ENCODE results near the gene JAM3. TPM values are rescaled to one million over a fixed set of nuclear protein-coding genes. Genes with fewer than 3 reads are reported as not detected.

JAM3 gene
- total RNA-seq, 1 experiment from 2014 or later, result 1.5 TPM

DNA sequence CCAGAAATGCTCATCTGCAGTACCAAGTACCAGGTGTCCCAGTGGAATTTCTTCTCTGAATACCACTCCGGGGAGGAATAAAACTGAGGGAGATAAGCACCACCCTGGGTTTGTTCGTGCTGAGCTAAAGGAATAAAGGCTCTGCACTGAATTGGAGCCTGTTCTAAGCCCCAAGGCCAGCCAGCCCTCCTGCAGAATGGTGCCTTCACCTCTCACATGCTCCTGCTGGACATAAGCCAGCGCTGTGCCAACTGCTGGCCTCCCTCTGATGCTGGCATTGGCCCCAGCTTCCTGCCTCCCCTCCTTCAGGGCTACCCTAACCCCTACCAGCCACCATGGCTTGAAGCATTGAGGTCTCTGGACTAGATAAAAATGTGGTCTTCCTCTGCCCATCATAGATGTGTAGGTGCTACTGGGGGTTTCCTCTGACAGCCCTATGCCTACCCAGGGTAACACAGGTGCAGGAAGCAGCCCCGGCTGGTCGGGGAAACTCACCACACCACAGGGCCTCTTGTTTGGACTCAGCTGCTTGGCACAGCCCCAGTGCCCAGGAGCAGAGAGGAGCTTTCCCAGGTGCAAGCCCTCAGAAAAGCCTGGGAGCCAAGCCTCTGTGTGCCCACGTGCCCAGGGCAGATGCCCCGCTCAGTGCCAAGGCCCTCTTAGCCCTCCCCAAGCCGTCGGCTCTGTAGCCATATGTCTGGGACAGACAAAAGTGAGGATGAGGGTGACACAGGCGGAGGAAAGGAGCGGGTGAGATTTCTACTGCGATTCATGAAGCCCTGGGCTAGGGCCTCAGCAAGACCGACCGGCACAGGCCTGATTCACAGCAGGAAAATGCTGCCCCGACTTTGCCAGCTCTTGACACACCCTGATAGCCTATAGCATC is 34.1 kb upstream of the JAM3 start:
- no peak for DNase-seq
- no peak overlapping the region for H3K4me3 ChIP-seq (ENCODE audit: low read depth, low read length)
- intact Hi-C loops (cut with micrococcal nuclease; ENCODE audit: unreplicated experiment), result no loop called here
- H3K27me3 Mint-ChIP-seq (ENCODE audit: insufficient read depth, unreplicated experiment), result peaks cover 17% of the 10 kb centered on the region
- no peaks in the 10 kb centered on the region; the same call in 1 of the 2 replicates for H3K27me3 ChIP-seq (replicated peaks; ENCODE audit: control insufficient read depth, insufficient read depth, low read length)
- H3K4me1 Mint-ChIP-seq (ENCODE audit: low read depth, unreplicated experiment), result no peaks in the 10 kb centered on the region
- BruUV-seq (replicated peaks), result no TSS peak
- H3K4me1 ChIP-seq, result 0 out of 2 replicates have a peak, but pooled peaks cover 3% of the 10 kb centered on the region
- CTCF ChIA-PET, result interaction anchor here (1.0 to 2.0 kb wide), 3 partner anchors 16 to 64 kb away, joined by 3 to 8 read pairs (median 5); no protein-coding TSS in a partner anchor
- no peak overlapping the region for H3K27ac Mint-ChIP-seq (ENCODE audit: unreplicated experiment)
- no peaks in the 10 kb centered on the region for H3K9me3 Mint-ChIP-seq (ENCODE audit: unreplicated experiment)
- H3K36me3 ChIP-seq (ENCODE audit: control insufficient read depth, insufficient read depth, low read length), result no peaks in the 10 kb centered on the region
- no peaks in the 10 kb centered on the region for H3K9me3 ChIP-seq
- no peak overlapping the region for H3K4me3 Mint-ChIP-seq (ENCODE audit: unreplicated experiment)
- POLR2A ChIA-PET, result no interaction called here
- H3K36me3 Mint-ChIP-seq (ENCODE audit: insufficient read depth, unreplicated experiment), result no peaks in the 10 kb centered on the region
- TF ChIP-seq, protein P1, sequence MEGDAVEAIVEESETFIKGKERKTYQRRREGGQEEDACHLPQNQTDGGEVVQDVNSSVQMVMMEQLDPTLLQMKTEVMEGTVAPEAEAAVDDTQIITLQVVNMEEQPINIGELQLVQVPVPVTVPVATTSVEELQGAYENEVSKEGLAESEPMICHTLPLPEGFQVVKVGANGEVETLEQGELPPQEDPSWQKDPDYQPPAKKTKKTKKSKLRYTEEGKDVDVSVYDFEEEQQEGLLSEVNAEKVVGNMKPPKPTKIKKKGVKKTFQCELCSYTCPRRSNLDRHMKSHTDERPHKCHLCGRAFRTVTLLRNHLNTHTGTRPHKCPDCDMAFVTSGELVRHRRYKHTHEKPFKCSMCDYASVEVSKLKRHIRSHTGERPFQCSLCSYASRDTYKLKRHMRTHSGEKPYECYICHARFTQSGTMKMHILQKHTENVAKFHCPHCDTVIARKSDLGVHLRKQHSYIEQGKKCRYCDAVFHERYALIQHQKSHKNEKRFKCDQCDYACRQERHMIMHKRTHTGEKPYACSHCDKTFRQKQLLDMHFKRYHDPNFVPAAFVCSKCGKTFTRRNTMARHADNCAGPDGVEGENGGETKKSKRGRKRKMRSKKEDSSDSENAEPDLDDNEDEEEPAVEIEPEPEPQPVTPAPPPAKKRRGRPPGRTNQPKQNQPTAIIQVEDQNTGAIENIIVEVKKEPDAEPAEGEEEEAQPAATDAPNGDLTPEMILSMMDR (IDR thresholded peaks at IDR 0.05; ENCODE audit: insufficient read depth in 1 of 2, low read depth in 1 of 2, low read length in 1 of 2, severe bottlenecking in 1 of 2, unreplicated experiment in 1 of 2), result no peak

DNA sequence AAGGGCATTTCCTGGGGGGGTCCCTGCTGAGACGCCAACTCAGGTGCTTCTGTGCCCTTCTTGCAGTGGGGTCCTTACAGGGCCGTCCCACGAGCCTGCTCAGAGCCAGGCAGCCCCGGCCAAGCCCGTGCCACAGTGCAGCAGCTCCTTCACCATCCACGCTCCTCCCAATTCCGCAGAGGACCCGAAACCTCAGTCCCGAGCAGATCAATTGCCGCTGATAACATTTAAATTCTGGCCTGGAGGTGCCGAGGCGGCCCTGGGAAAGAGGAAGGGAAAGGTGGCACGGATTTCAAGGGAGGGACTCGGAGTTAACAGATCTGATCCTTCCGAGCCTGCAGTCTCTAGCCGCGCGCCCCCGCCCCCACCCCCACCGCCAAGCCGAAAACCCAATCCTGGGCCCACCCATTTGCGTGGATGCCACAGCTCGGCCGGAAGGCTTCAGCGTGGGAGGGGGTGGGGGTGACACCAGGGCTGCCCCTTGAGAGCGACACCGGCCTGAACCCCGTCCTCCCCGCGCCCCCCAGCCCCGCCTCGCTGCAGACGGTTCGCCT is 32.3 kb upstream of the JAM3 start:
- H3K4me3 Mint-ChIP-seq (ENCODE audit: unreplicated experiment), result peak overlapping the region; percentile 73
- no peaks in the 10 kb centered on the region for H3K36me3 Mint-ChIP-seq (ENCODE audit: insufficient read depth, unreplicated experiment)
- H3K4me1 Mint-ChIP-seq (ENCODE audit: low read depth, unreplicated experiment), result no peaks in the 10 kb centered on the region
- H3K36me3 ChIP-seq (ENCODE audit: control insufficient read depth, insufficient read depth, low read length), result no peaks in the 10 kb centered on the region
- no peak overlapping the region; the same call in 1 of the 2 replicates for H3K4me3 ChIP-seq (ENCODE audit: low read depth, low read length)
- no peak for DNase-seq
- ChIA-PET CTCF (interaction anchor here (0.7 to 2.2 kb wide), 4 partner anchors 14 to 108 kb away, joined by 3 to 11 read pairs (median 5); no protein-coding TSS in a partner anchor), POLR2A (no interaction called here)
- TF ChIP-seq, protein P1 (IDR thresholded peaks at IDR 0.05; ENCODE audit: insufficient read depth in 1 of 2, low read depth in 1 of 2, low read length in 1 of 2, severe bottlenecking in 1 of 2, unreplicated experiment in 1 of 2), result no peak
- no peaks in the 10 kb centered on the region for H3K9me3 ChIP-seq
- H3K27me3 Mint-ChIP-seq (ENCODE audit: insufficient read depth, unreplicated experiment), result peaks cover 10% of the 10 kb centered on the region
- intact Hi-C loops (cut with micrococcal nuclease; ENCODE audit: unreplicated experiment), result loop anchor here (2.0 kb wide), 1 partner anchor 110 kb away; no protein-coding TSS in a partner anchor
- no peaks in the 10 kb centered on the region; the same call in 1 of the 2 replicates for H3K27me3 ChIP-seq (replicated peaks; ENCODE audit: control insufficient read depth, insufficient read depth, low read length)
- no TSS peak for BruUV-seq (replicated peaks)
- 0 out of 2 replicates have a peak, but pooled peaks cover 3% of the 10 kb centered on the region for H3K4me1 ChIP-seq
- no peak overlapping the region for H3K27ac Mint-ChIP-seq (ENCODE audit: unreplicated experiment)
- no peaks in the 10 kb centered on the region for H3K9me3 Mint-ChIP-seq (ENCODE audit: unreplicated experiment)
